Measurements from ENCODE around the gene HNRNPH3. TPM values are rescaled to one million over a fixed set of nuclear protein-coding genes. Genes with fewer than 3 reads are reported as not detected.

The HNRNPH3 gene
- total RNA-seq, 1 donor from 2014 or later, result 95.3 TPM

DNA sequence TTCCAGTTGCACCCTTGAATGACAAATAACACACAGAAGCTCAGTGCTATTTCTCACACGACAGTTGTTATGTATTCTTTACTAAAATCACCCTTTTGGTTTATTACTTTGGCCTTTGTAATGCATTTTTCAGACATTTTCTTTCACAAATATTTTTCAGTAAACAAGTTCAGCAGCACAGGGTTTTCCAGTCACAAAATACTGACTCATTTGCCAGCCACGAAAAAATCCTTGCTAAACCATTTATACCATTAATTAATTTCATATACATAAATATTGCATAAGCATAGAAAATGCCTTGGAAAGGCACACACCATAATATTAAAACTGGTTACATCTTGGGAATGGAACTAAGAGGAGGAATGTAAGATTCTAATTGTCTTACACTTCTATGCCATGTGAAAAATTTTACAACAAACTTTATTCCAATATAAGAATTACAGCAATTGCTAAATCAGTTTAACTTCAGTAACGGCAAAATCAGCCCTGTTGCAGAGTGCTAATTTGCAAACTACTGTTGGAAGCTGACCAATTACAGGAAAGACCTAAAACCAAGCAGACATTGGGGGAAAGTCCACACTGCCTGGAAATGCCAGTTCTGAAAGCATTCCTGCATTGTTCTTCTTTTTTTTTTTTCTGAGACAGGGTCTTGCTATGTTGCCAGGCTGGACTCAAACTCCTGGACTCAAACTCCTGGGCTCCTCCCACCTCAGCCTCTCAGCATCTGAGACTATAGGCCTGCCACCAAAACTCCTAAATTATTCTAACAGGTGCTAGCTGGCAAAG, 32.4 kb downstream of the HNRNPH3 start:
- Histone ChIP-seq H3K4me3 (no peak overlapping the region), H3K4me1 (no peaks in the 10 kb centered on the region), H3K27ac (no peak overlapping the region), H3K27me3 (no peaks in the 10 kb centered on the region), H3K36me3 (peaks cover 51% of the 10 kb centered on the region), H3K9me3 (no peaks in the 10 kb centered on the region)
- intact Hi-C loops (cut with DNase I), result no loop called here
- TF ChIP-seq, protein P1, sequence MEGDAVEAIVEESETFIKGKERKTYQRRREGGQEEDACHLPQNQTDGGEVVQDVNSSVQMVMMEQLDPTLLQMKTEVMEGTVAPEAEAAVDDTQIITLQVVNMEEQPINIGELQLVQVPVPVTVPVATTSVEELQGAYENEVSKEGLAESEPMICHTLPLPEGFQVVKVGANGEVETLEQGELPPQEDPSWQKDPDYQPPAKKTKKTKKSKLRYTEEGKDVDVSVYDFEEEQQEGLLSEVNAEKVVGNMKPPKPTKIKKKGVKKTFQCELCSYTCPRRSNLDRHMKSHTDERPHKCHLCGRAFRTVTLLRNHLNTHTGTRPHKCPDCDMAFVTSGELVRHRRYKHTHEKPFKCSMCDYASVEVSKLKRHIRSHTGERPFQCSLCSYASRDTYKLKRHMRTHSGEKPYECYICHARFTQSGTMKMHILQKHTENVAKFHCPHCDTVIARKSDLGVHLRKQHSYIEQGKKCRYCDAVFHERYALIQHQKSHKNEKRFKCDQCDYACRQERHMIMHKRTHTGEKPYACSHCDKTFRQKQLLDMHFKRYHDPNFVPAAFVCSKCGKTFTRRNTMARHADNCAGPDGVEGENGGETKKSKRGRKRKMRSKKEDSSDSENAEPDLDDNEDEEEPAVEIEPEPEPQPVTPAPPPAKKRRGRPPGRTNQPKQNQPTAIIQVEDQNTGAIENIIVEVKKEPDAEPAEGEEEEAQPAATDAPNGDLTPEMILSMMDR (IDR thresholded peaks at IDR 0.05), result no peak
- ATAC-seq (no peak), DNase-seq (no peak)

DNA sequence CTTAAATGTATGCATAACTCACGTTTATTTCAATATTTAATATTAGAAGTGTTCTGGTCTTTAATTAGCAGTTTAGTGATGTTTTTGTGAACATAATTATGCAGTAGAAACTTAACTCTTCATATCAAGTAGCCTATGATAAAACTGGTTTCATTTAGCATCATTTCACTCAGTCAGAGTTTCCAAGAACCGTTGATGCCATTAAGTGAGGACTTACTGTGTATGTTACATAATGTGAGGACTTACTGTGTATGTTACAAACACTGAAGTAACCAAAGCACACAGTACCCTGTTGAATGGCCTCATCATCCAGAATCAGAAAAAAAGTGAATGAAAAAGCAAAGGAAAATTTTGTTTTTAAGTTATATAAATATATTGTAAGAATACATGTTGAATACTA, 33.7 kb downstream of the HNRNPH3 start:
- no peaks in the 10 kb centered on the region for H3K4me1 ChIP-seq
- no peak overlapping the region for H3K27ac ChIP-seq
- intact Hi-C loops (cut with DNase I), result no loop called here
- H3K4me3 ChIP-seq, result no peak overlapping the region
- no peak for DNase-seq
- TF ChIP-seq, protein P1 (IDR thresholded peaks at IDR 0.05), result no peak
- no peak for ATAC-seq
- H3K9me3 ChIP-seq, result no peaks in the 10 kb centered on the region
- H3K36me3 ChIP-seq, result peaks cover 51% of the 10 kb centered on the region
- no peaks in the 10 kb centered on the region for H3K27me3 ChIP-seq

DNA sequence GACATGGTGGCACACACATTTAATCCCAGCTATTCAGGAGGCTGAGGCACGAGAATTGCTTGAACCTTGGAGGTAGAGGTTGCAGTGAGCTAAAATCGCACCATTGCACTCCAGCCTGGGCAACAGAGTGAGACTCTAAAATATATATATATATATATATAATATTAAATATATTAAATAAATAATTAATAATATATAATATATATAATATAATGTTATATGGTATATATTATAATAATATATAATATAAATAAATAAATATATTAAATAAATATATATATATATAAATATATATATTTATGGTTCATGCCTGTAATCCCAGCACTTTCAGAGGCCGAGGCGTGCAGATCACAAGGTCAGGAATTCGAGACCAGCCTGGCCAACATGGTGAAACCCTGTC, 34.7 kb downstream of the HNRNPH3 start:
- H3K4me3 ChIP-seq, result no peak overlapping the region
- no peaks in the 10 kb centered on the region for H3K27me3 ChIP-seq
- H3K27ac ChIP-seq, result no peak overlapping the region
- TF ChIP-seq, protein P1 (IDR thresholded peaks at IDR 0.05), result no peak
- ATAC-seq (no peak), DNase-seq (no peak)
- intact Hi-C loops (cut with DNase I), result no loop called here
- H3K9me3 ChIP-seq, result no peaks in the 10 kb centered on the region
- no peaks in the 10 kb centered on the region for H3K4me1 ChIP-seq
- H3K36me3 ChIP-seq, result peaks cover 42% of the 10 kb centered on the region

DNA sequence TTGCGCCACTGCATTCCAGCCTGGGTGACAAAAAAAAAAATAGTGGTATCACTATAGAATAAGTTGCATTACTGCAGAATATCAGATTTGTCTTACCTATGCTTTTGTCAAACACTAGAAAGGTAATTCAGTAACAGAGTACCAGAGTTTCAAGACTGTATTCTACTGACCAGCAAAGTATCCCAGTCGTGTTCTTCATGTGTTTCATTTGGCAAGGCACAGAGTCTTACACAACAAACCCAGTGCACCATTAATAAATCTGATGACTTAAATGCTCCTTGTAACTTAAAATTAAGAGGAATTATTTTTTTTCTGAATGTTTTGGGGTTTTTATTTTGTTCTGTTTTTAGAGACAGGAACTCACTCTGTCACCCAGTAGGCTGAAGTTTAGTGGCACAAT, 35.3 kb downstream of the HNRNPH3 start:
- Histone ChIP-seq H3K27ac (no peak overlapping the region), H3K27me3 (no peaks in the 10 kb centered on the region), H3K9me3 (no peaks in the 10 kb centered on the region), H3K4me1 (no peaks in the 10 kb centered on the region), H3K36me3 (peaks cover 42% of the 10 kb centered on the region), H3K4me3 (no peak overlapping the region)
- ATAC-seq (no peak), DNase-seq (no peak)
- intact Hi-C loops (cut with DNase I), result no loop called here
- TF ChIP-seq, protein P1 (IDR thresholded peaks at IDR 0.05), result no peak

DNA sequence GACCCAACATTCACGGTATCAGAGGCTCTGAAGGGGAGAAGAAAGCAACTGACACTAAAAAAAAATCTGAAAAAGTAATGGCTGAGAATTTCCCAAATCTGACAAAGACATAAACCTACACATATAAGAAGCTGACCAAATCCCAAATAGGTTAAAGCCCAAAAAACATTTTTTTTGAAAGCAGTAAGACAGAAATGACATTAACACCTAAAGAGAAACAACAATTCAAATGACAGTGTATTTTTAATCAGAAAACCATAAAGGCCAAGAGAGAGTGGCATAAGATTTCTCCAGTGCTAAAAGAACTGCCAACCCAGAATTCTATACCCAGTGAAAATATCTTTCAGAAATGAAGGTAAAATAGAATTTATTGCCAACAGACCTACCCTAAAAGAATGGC, 39.7 kb downstream of the HNRNPH3 start:
- ATAC-seq (no peak), DNase-seq (no peak)
- Histone ChIP-seq H3K4me1 (no peaks in the 10 kb centered on the region), H3K27me3 (no peaks in the 10 kb centered on the region), H3K4me3 (no peak overlapping the region), H3K9me3 (no peaks in the 10 kb centered on the region), H3K27ac (no peak overlapping the region), H3K36me3 (peaks cover 59% of the 10 kb centered on the region)
- intact Hi-C loops (cut with DNase I), result no loop called here
- TF ChIP-seq, protein P1 (IDR thresholded peaks at IDR 0.05), result no peak

All from upper lobe of right lung (tissue), 1 donor.